ENCODE measurements around the gene PER1. TPM values are rescaled to one million over a fixed set of nuclear protein-coding genes. Genes with fewer than 3 reads are reported as not detected.

The PER1 gene
- total and polyA plus RNA-seq, 9 of the 15 experiments (the other 6 are each of a cell fraction or from before 2014, with no cell fraction given): 0.13 to 26.0 (median 3.4) TPM

- peak in 3 of 4 experiments; percentile 22 to 50 (median 30) for DNase-seq (ENCODE audit: extremely low read depth in 1 of 4, low spot score in 3 of 4)
- POLR2A ChIA-PET: no interaction called here
- no peaks in the 10 kb centered on the region for H3K36me3 ChIP-seq (ENCODE audit: control insufficient read depth, insufficient read depth, low read length)
- no peaks in the 10 kb centered on the region for H3K79me2 ChIP-seq (ENCODE audit: control insufficient read depth, insufficient read depth, low read length)
- ATAC-seq: peak; percentile 80
- H2AFZ ChIP-seq (ENCODE audit: low read depth, low read length): peak overlapping the region; percentile 85
- no peak overlapping the region; the same call in 2 of the 3 replicates for H3K27ac ChIP-seq (ENCODE audit: extremely low read depth, low read depth, low read length)
- no TSS peak for BruUV-seq (replicated peaks)
- no peak overlapping the region for H3K4me3 ChIP-seq
- intact Hi-C loops (cut with micrococcal nuclease) (no loop called here), in situ Hi-C loops (cut with MboI) (no loop called here)
- H3K4me1 ChIP-seq (replicated peaks in 1 of 2; ENCODE audit: control insufficient read depth in 2 of 2, insufficient read depth in 2 of 2, low read length in 2 of 2): peaks cover 10 to 19% of the 10 kb centered on the region in 2 experiments; a peak in 4 of 5 replicates
- 22% methylated on average over 5 of the region's 5 CpGs for WGBS (ENCODE audit: insufficient coverage, low coverage, missing lambda C conversion rate)
- H3K9ac ChIP-seq (ENCODE audit: insufficient read depth in 1 of 2, low read depth in 2 of 2, low read length in 2 of 2): peak overlapping the region; percentile 20 to 58; a peak in 2 of 4 replicates
- H3K4me2 ChIP-seq (ENCODE audit: insufficient read depth, low read length): peak overlapping the region; percentile 24; the same call in 1 of the 2 replicates
- H3K9me3 ChIP-seq (replicated peaks; ENCODE audit: control insufficient read depth, insufficient read depth, low read depth, low read length): no peaks in the 10 kb centered on the region
- no peaks in the 10 kb centered on the region for H3K27me3 ChIP-seq (ENCODE audit: control insufficient read depth in 2 of 2, insufficient read depth in 2 of 2, low read length in 2 of 2)
- H3K9me1 ChIP-seq (ENCODE audit: control insufficient read depth, insufficient read depth, low read length): no peaks in the 10 kb centered on the region
- CTCF ChIA-PET (ENCODE audit: low intra/inter-chr PET ratio): interaction anchor here (0.6 kb wide), 1 partner anchor 35 kb away, joined by 3 read pairs; no protein-coding TSS in a partner anchor
- peak; percentile 86 for FAIRE-seq
- H4K20me1 ChIP-seq (replicated peaks; ENCODE audit: control insufficient read depth, insufficient read depth, low read length): no peaks in the 10 kb centered on the region
- TF ChIP-seq KLF1 (tag; IDR thresholded peaks at IDR 0.05) (no peak), IRF9 (tag; IDR thresholded peaks at IDR 0.05) (0 out of 2 replicates have a peak, but pooled peaks have one; percentile 10), ETV1 (tag; conservative IDR thresholded peaks at IDR 0.05; ENCODE audit: low read depth) (peak; percentile 69), CBX1 (IDR thresholded peaks at IDR 0.05; ENCODE audit: low read depth) (0 out of 2 replicates have a peak, but pooled peaks have one; percentile 21), ZFP1 (CRISPR knock-in tag; IDR thresholded peaks at IDR 0.05) (no peak), NR2C2 (CRISPR knock-in tag; IDR thresholded peaks at IDR 0.05) (no peak), NR2C2 (tag; IDR thresholded peaks at IDR 0.05) (peak; percentile 36; the same call in 1 of the 2 replicates), SMAD4 (CRISPR knock-in tag; conservative IDR thresholded peaks at IDR 0.05) (peak; percentile 87), ARID3B (CRISPR knock-in tag; IDR thresholded peaks at IDR 0.05; ENCODE audit: borderline replicate concordance) (no peak), ZBTB33 (CRISPR knock-in tag; IDR thresholded peaks at IDR 0.05) (peak; percentile 63), FOSL1 (tag; conservative IDR thresholded peaks at IDR 0.05) (0 out of 2 replicates have a peak, but pooled peaks have one; percentile 19), EP300 (IDR thresholded peaks at IDR 0.05; ENCODE audit: low read length) (peak; percentile 46; the same call in 1 of the 2 replicates), NR4A1 (CRISPR knock-in tag; IDR thresholded peaks at IDR 0.05) (no peak), NR4A1 (tag; IDR thresholded peaks at IDR 0.05) (peak; percentile 26; the same call in 1 of the 2 replicates), L3MBTL2 (IDR thresholded peaks at IDR 0.05) (peak; percentile 63; the same call in 1 of the 2 replicates), CXXC5 (CRISPR knock-in tag; IDR thresholded peaks at IDR 0.05) (0 out of 2 replicates have a peak, but pooled peaks have one; percentile 37)
Observed at GRCh38 chr17:8105957-8106398, 46.2 kb downstream of the PER1 start.

All from K562 (cell line).